ENCODE measurements around the gene IL17RC.
"Not testable (repeated sequence)": the region's sequence is repeated elsewhere in the genome, so short reads cannot be mapped to it uniquely, and the experiment has no call there.

- TF ChIP-seq CTCF (conservative IDR thresholded peaks at IDR 0.05 in 1 of 2, IDR thresholded peaks at IDR 0.05 in 1 of 2; ENCODE audit: extremely low read depth in 1 of 2, insufficient read depth in 1 of 2, low read depth in 1 of 2, low read length in 2 of 2); EZH2 (IDR thresholded peaks at IDR 0.05; ENCODE audit: borderline replicate concordance, low read length): not testable (repeated sequence)
These were observed 40.6 kb upstream of the IL17RC start for GRCh38 chr3:9876255-9876654.
